CD14-positive monocyte (primary cell): ENCODE data around the gene RPTOR. TPM values are rescaled to one million over a fixed set of nuclear protein-coding genes. Genes with fewer than 3 reads are reported as not detected.

Experiments
- DNase-seq, 3 donors: peaks; one replicate each; pipeline ENCODE4 v3.0.0-alpha.2; 2011 to 2022
- H2AFZ ChIP-seq: 2 replicates; pipeline ENCODE4 v1.6.0; 2012; ENCODE audit warnings: mild to moderate bottlenecking, low read depth, low read length, inconsistent platforms; ENCODE audit not compliant: insufficient read depth, poor library complexity, severe bottlenecking
- H3K27ac ChIP-seq, 2 donors: 1 replicate in 1 of 2; 2 replicates in 1 of 2; pipeline ENCODE4 v1.5.1; 2012 to 2013; ENCODE audit warnings: low read length in 2 of 2, control low read depth in 1 of 2, inconsistent platforms in 1 of 2, low read depth in 1 of 2, mild to moderate bottlenecking in 1 of 2
- H3K27me3 ChIP-seq, 2 donors: one replicate each; pipeline versions ENCODE4 v1.6.0 to v1.6.1; 2011 to 2013; ENCODE audit warnings: low read length in 2 of 2; ENCODE audit not compliant: control insufficient read depth in 2 of 2, insufficient read depth in 2 of 2
- H3K36me3 ChIP-seq, 2 donors: replicated peaks in 1 of 2; 1 replicate in 1 of 2; 2 replicates in 1 of 2; pipeline versions ENCODE4 v1.5.1 to v1.6.1; 2012 to 2013; ENCODE audit warnings: low read length in 2 of 2, control low read depth in 1 of 2, inconsistent platforms in 1 of 2, mild to moderate bottlenecking in 1 of 2; ENCODE audit not compliant: insufficient read depth in 2 of 2, control insufficient read depth in 1 of 2
- H3K4me1 ChIP-seq, 2 donors: 1 replicate in 1 of 2; 2 replicates in 1 of 2; pipeline versions ENCODE4 v1.5.1 to v1.6.1; 2012 to 2013; ENCODE audit warnings: low read length in 2 of 2, control low read depth in 1 of 2, inconsistent platforms in 1 of 2, mild to moderate bottlenecking in 1 of 2, moderate library complexity in 1 of 2; ENCODE audit not compliant: insufficient read depth in 2 of 2, control insufficient read depth in 1 of 2
- H3K4me2 ChIP-seq: replicated peaks from 2 replicates; pipeline ENCODE3; 2012; ENCODE audit warnings: low read length, moderate library complexity, mild to moderate bottlenecking; ENCODE audit not compliant: poor library complexity, severe bottlenecking; ENCODE audit errors: extremely low read depth
- H3K4me3 ChIP-seq, 3 experiments: fragments of 200-600 bp in 1 of 3; sonication (generic) in 1 of 3; replicated peaks in 1 of 3; 1 replicate in 2 of 3; 2 replicates in 1 of 3; pipeline ENCODE4 v1.5.1; 2011 to 2013; ENCODE audit warnings: low read length in 3 of 3, mild to moderate bottlenecking in 3 of 3, control low read depth in 2 of 3, low read depth in 2 of 3, inconsistent platforms in 1 of 3, moderate library complexity in 1 of 3
- H3K79me2 ChIP-seq: 2 replicates; pipeline ENCODE4 v1.6.0; 2012; ENCODE audit warnings: mild to moderate bottlenecking, control low read depth, inconsistent platforms, low read length, moderate library complexity; ENCODE audit not compliant: insufficient read depth
- H3K9ac ChIP-seq: 2 replicates; pipeline ENCODE4 v1.6.0; 2017; ENCODE audit warnings: low read length, mild to moderate bottlenecking; ENCODE audit not compliant: insufficient read depth, poor library complexity, severe bottlenecking
- H3K9me3 ChIP-seq, 2 donors: replicated peaks in 1 of 2; 1 replicate in 1 of 2; 2 replicates in 1 of 2; pipeline versions ENCODE4 v1.5.1 to v1.6.1; 2012 to 2013; ENCODE audit warnings: low read length in 2 of 2, control low read depth in 1 of 2; ENCODE audit not compliant: control insufficient read depth in 1 of 2, insufficient read depth in 1 of 2
- H4K20me1 ChIP-seq: 2 replicates; pipeline ENCODE4 v1.6.0; 2012; ENCODE audit warnings: mild to moderate bottlenecking, low read length, control low read depth, moderate library complexity; ENCODE audit not compliant: insufficient read depth
- H3K27ac Mint-ChIP-seq, 7 donors: one replicate each; pipeline ENCODE4 v1.8.0; 2020; ENCODE audit warnings: mild to moderate bottlenecking in 7 of 7, mixed read lengths in 7 of 7, moderate library complexity in 6 of 7, inconsistent platforms in 2 of 7
- H3K27me3 Mint-ChIP-seq, 3 donors: one replicate each; pipeline ENCODE4 v1.8.0; 2021 to 2022; ENCODE audit warnings: low read depth in 3 of 3, mild to moderate bottlenecking in 3 of 3, mixed read lengths in 3 of 3, moderate library complexity in 3 of 3, inconsistent platforms in 1 of 3
- H3K36me3 Mint-ChIP-seq, 2 donors: one replicate each; pipeline ENCODE4 v1.8.0; 2020; ENCODE audit warnings: mixed read lengths in 2 of 2, inconsistent platforms in 1 of 2, mild to moderate bottlenecking in 1 of 2
- H3K4me1 Mint-ChIP-seq: one replicate; pipeline ENCODE4 v1.8.0; 2020; ENCODE audit warnings: mild to moderate bottlenecking, mixed read lengths
- H3K4me3 Mint-ChIP-seq, 2 donors: one replicate each; pipeline ENCODE4 v1.8.0; 2020; ENCODE audit warnings: mild to moderate bottlenecking in 2 of 2, mixed read lengths in 2 of 2, moderate library complexity in 1 of 2
- H3K9me3 Mint-ChIP-seq, 7 donors: one replicate each; pipeline ENCODE4 v1.8.0; 2020 to 2022; ENCODE audit warnings: mixed read lengths in 7 of 7, mild to moderate bottlenecking in 6 of 7, moderate library complexity in 6 of 7, inconsistent platforms in 2 of 7
- WGBS: methylation state at CpG from one replicate; pipeline ENCODE4 v1.1.5; 2013; ENCODE audit warnings: missing lambda C conversion rate; ENCODE audit not compliant: insufficient coverage; 5-methylcytosine and 5-hydroxymethylcytosine counted together
- intact Hi-C, 2 donors: fragments of 100-400 bp; cut with micrococcal nuclease; formaldehyde crosslinking; loops; one replicate each; pipeline versions ENCODE4 v1.15.0 to v1.15.1; 2023
- polyA plus RNA-seq, 3 donors: library from polyadenylated mRNA; depleted of rRNA in 1 of 3; unstranded in 2 of 3; stranded (reverse) in 1 of 3; fragments of 300-500 nt in 2 of 3; fragments of >200 nt in 1 of 3; fragmentation: Illumina TruSeq in 2 of 3; gene quantifications; 1 replicate in 2 of 3; 2 replicates in 1 of 3; pipeline ENCODE4 v1.2.3, GENCODE V29; 2012 to 2021
- TF ChIP-seq, protein P1 (sequence below): fragments of 200-600 bp; IDR thresholded peaks from one replicate; pipeline ENCODE4 v1.8.0; 2022; ENCODE audit warnings: antibody characterized with exemption, mild to moderate bottlenecking

Gene RPTOR
- polyA plus RNA-seq, 3 donors: 1.1 to 8.7 (median 2.6) TPM

- no peak overlapping the region for H3K4me3 ChIP-seq
- H2AFZ ChIP-seq: no peak overlapping the region
- no peaks in the 10 kb centered on the region for H3K9me3 ChIP-seq
- intact Hi-C loops: no loop called here
- H3K79me2 ChIP-seq: no peaks in the 10 kb centered on the region
- H3K27me3 ChIP-seq: no peaks in the 10 kb centered on the region
- peaks cover 0 to 2% (median 0%) of the 10 kb centered on the region in 7 donors for H3K9me3 Mint-ChIP-seq
- H3K36me3 ChIP-seq: peaks cover 33 to 57% of the 10 kb centered on the region in 2 donors
- H3K27ac Mint-ChIP-seq: no peak overlapping the region
- no peak for DNase-seq
- TF ChIP-seq, protein P1, sequence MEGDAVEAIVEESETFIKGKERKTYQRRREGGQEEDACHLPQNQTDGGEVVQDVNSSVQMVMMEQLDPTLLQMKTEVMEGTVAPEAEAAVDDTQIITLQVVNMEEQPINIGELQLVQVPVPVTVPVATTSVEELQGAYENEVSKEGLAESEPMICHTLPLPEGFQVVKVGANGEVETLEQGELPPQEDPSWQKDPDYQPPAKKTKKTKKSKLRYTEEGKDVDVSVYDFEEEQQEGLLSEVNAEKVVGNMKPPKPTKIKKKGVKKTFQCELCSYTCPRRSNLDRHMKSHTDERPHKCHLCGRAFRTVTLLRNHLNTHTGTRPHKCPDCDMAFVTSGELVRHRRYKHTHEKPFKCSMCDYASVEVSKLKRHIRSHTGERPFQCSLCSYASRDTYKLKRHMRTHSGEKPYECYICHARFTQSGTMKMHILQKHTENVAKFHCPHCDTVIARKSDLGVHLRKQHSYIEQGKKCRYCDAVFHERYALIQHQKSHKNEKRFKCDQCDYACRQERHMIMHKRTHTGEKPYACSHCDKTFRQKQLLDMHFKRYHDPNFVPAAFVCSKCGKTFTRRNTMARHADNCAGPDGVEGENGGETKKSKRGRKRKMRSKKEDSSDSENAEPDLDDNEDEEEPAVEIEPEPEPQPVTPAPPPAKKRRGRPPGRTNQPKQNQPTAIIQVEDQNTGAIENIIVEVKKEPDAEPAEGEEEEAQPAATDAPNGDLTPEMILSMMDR: no peak
- H3K4me1 Mint-ChIP-seq: peaks cover 17% of the 10 kb centered on the region
- H3K4me2 ChIP-seq: no peak overlapping the region
- H3K4me1 ChIP-seq: peaks cover 5 to 6% of the 10 kb centered on the region in 2 donors
- no peaks in the 10 kb centered on the region for H4K20me1 ChIP-seq
- no peak overlapping the region for H3K9ac ChIP-seq
- no peak overlapping the region for H3K27ac ChIP-seq
- H3K27me3 Mint-ChIP-seq: peaks cover 0 to 4% (median 0%) of the 10 kb centered on the region in 3 donors
- WGBS: 98% methylated on average over 42 of the region's 42 CpGs
- peaks cover 64 to 78% of the 10 kb centered on the region in 2 donors for H3K36me3 Mint-ChIP-seq
- no peak overlapping the region for H3K4me3 Mint-ChIP-seq
Measured at GRCh38 chr17:80883831-80884735, 339.4 kb downstream of the RPTOR start.

- Histone ChIP-seq H3K9me3 (no peaks in the 10 kb centered on the region), H4K20me1 (no peaks in the 10 kb centered on the region), H3K4me3 (no peak overlapping the region), H3K4me2 (no peak overlapping the region), H2AFZ (no peak overlapping the region), H3K4me1 (peaks cover 5 to 6% of the 10 kb centered on the region in 2 donors), H3K9ac (no peak overlapping the region), H3K36me3 (peaks cover 36 to 60% of the 10 kb centered on the region in 2 donors), H3K79me2 (no peaks in the 10 kb centered on the region), H3K27me3 (no peaks in the 10 kb centered on the region), H3K27ac (no peak overlapping the region)
- H3K27ac Mint-ChIP-seq: no peak overlapping the region
- peaks cover 22% of the 10 kb centered on the region for H3K4me1 Mint-ChIP-seq
- no peak overlapping the region for H3K4me3 Mint-ChIP-seq
- no peak for DNase-seq
- 97% methylated on average over 22 of the region's 22 CpGs for WGBS
- peaks cover 0 to 4% (median 0%) of the 10 kb centered on the region in 3 donors for H3K27me3 Mint-ChIP-seq
- intact Hi-C loops: no loop called here
- peaks cover 0 to 2% (median 0%) of the 10 kb centered on the region in 7 donors for H3K9me3 Mint-ChIP-seq
- peaks cover 69 to 83% of the 10 kb centered on the region in 2 donors for H3K36me3 Mint-ChIP-seq
- TF ChIP-seq, protein P1: no peak
Measured at GRCh38 chr17:80884811-80885210, 340.2 kb downstream of the RPTOR start.
